GM21515 (cell line): ENCODE data around the gene RCBTB2.
A peak's percentile ranks its signal among the peaks of the same experiment; 100 is the strongest.
"Not testable (repeated sequence)": the region's sequence is repeated elsewhere in the genome, so short reads cannot be mapped to it uniquely, and the experiment has no call there.

Source experiments
- ATAC-seq: cut with Tn5 transposase; IDR thresholded peaks from one replicate; pipeline ENCODE4 v1.9.1; 2021; ENCODE audit not compliant: unreplicated experiment

RCBTB2 gene

DNA sequence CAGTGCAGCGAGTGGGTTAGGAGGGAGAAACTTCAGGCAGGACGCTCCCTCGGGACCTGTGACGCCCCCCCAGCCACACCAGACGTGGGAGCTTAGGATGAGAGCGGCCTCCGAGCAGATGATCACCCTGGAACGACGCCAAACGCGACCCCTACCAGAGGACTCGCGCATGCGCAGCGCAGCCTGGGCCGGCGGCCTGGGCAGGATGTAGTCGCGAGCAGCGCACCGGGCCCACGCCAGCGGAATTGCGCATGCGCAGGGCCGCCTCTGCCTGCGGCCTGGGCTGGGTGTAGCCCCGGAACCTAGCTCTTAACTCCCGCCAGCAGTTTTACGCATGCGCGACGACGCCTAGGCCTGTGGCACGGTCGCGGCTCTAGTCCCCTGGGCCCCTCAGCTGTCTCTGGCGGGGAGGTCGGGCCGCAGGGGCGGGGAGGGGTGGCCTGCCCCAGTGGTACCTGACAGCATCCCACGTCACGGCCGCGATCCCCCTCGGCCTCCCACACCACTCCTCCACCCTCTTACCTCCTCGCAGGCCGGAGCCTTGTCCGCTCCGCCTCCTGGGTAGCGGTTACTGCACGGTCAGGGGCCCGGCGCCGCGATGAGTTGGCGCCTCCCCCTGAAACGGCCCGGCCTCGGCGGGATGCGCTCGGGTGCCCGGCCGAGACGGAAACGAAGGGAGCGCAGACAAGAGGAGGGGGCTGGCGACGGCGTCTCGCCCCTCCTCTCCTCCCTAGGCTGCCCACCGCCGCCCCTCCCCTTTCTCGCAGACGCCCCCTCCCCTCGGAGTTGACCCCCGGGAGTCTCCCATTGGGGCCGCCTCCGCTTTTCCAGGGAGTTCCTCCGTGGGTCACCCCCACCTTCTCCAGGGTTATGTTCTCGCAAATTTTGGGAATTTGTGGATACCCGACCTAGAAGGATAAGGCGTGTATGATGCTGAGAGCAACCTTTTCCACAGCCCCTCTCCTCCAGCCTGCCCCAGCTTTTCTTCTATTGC is at the start of gene RCBTB2:
Gene RCBTB2, minus strand, starts transcription at position 575 of the 994 bp plus-strand sequence. CDS start 11,141 bp downstream, outside the sequence.
- ATAC-seq, result peak; percentile 86

DNA sequence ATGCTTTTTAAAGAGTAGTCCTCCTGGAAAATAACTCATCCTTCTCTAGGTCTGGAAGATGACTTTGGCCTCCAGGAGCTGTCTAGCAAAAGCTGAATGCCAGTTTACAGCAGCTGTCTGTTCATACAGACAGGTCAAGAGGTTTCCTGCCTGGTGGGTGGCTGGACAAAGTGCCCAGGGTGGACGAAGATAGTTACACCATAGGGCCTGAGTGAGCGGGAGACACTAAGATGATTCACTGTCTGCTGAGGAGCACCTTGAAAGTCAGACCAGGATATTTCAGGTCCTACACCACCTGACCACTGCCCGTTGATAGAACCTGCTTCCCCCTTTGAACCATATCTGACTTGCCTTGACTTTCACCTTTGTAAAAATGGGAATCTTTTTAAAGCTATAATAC is 49.2 kb upstream of the RCBTB2 start:
- no peak for ATAC-seq

DNA sequence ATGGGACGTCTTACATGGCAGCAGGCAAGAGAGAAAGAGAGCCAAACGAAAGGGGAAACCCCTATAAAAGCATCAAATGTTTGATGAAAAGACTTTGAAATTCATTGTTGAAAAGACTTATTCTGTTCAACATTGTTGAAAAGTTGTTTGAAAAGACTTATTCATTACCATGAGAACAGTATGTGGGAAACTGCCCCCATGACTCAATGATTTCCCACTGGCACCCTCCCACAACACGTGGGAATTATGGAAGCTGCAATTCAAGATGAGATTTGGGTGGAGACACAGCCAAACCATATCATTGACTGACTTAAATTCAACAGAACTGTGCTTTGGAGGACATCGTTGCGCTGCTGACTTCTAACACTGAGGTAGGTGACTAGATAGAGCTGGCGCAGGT is 48.0 kb upstream of the RCBTB2 start:
- no peak for ATAC-seq

DNA sequence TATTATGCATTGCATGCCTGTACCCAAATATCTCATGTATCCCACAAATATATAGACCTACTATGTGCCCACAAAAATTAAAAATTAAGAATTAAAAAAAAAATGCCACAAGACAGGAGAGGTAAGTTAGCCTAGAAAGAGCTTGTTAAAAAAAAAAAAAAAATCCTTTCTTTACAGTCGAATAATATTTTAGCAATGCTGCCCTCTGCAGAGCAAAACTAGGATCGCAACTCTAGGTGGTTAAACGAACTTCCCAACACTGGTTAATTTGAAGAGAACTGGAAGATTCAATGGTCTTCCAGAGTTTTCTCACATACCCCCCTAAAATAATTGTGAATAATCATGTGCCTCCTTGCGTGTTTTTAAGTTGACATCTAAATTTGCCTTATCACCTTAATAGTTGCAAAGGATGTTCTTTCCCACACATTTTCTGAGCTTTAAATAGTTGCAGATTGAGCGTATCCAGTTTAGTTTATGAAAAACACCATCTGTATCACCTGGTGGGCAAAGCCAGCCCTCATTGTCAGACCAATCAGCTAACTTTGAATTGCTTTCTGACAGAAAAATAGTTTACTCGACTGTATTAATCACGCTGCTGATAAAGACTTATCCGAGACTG is 47.4 kb upstream of the RCBTB2 start:
- ATAC-seq, result no peak

DNA sequence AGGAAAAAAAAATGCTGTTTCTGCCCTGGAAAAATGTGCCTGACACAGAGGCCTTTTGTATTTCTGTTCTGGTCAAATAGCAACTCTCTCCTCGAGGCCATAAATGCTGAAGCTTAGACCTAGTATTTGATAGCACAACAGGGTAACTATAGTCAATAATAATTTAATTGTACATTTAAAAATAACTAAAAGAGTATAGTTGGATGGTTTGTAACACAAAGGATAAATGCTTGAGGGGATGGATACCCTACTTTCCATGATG is 47.0 kb upstream of the RCBTB2 start:
- ATAC-seq, result not testable (repeated sequence)

DNA sequence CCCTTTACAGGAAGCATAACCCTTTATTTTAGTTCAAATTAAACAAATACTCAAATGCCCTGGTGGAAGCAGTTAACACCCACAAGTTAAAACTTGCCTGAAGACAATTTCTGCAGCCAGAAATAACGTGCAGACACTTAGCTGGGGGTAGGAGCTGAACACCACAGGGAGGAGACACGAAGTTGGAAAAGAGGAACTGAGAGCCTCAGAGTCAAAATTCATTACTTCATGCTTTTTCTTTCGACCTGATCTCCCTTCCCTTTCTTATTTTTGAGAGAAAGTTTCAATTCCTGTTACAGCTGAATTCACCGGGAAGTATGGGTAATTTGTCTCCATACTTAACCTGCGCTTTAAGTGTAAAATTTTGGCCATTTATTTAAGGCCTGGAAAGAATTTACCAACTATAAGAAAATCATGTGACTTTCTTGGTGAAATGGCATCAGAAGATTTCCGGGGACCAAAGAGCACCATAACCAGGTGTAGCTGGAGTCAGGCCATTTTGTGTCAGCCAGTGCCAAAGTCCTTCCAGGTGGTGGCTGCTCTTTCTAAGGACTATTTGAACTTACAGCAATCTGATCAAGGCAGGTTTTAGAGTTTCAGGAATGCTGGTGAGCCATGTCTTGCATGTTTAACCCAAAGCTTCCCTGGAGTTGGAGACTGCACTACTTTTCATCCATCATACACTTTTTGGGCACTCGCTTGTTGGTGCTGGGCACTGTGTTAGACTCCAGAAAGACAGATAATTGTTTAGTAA is 46.5 kb upstream of the RCBTB2 start:
- peak; percentile 80 for ATAC-seq

DNA sequence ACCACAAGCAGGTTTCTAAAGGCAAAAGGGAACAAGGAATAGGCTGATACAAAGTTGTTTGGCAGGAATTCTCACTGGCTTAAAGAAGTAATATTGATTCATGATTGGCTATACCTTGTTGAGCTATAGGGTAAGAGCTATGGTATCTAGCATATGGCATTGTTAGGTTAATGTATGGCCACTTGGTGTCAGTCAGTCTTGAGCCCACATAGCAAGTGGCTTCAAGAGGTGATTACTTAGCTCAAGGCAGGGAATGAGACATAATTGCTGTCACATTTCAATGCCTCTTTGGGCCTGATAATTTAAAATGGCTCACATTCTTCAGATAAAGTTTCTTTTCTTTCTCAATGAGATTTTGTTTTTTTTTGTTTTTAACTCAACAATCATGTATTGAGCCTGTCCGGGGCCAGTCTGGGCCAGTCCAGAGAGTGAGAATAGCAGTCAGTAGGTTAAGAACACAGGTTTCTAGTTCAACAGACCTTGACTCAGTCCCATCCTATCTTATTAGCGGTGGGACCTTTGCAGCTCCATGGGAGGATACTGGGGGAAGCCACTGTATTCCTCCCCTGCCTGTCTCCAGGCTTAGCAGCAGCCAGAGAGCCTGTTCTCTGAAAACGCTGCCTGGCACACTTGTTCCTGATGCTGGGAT is 45.8 kb upstream of the RCBTB2 start:
- ATAC-seq, result peak; percentile 49

DNA sequence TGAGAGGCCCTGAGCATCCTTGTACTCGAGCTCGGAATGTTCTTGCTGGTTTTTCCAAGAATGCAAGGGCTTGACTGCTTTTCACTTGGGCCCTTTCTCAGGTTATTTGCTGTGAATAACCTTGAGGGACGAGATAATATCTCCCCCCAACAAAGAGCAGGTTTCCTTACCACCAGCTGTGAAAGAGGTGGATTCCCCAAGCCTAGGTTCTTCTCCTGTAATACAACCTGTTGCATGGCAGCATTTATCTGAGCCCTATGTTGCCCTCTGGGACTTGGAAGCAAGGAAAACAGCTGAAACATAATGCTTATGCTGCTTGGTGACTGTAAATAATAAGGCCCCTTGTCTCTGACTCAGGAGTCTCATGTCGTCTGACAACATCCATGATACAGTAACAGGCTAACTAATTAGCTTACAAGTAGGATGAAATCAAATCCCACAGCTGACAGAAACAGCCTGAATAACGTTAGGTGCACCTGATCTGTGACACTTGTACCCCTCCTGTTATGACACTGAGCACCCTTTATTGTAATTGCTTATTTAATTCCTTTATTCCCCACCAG is 43.6 kb upstream of the RCBTB2 start:
- ATAC-seq, result no peak

DNA sequence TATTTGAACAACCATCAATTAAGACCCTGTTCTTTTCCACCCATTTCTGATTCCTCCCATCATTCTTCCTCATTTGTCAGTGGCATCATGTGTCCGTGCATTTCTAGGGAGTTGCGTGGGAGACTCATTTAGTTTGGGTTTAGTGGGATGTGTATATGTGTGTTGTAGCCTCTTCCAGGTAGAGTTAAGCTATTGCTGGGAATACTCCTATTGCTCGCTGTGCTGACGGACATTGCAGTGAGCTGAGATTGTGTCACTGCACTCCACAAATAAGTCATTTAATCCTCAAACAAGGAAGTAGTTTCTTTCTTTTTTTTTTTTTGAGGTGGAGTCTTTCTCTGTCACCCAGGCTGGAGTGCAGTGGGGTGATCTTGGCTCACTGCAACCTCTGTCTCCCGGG is 42.2 kb upstream of the RCBTB2 start:
- ATAC-seq, result no peak

DNA sequence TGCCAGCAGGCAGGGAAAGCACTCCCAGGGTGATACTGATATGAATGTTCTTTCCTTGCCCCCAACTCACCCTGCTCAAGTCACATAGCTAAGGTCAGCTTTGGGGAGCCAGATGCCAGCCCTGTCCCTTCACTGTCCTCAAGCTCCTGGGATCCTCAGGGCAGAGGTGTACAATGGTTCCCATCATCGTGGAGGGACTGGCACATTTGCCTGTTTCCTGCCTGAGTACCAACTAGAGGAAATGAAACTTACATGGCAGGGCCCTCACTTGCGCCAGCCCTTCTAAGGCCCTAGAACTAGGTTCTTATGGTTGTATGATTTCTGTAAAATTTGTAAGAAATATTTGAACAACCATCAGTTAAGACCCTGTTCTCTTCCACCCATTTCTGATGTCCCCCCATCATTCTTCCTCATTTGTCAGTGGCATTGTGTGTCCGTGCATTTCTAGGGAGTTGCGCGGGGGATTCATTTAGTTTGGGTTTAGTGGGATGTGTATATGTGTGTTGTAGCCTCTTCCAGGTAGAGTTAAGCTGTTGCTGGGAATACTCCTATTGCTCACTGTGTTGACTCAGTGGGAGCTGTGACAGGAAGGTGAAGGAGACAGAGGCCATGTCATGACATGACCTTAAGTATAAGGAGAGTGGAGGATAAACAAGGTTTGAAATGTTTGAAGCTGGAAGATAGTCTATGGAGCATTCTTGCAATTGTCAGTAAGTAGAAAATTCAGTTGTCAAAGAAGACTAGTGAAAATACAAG is 41.3 kb upstream of the RCBTB2 start:
- ATAC-seq, result no peak

DNA sequence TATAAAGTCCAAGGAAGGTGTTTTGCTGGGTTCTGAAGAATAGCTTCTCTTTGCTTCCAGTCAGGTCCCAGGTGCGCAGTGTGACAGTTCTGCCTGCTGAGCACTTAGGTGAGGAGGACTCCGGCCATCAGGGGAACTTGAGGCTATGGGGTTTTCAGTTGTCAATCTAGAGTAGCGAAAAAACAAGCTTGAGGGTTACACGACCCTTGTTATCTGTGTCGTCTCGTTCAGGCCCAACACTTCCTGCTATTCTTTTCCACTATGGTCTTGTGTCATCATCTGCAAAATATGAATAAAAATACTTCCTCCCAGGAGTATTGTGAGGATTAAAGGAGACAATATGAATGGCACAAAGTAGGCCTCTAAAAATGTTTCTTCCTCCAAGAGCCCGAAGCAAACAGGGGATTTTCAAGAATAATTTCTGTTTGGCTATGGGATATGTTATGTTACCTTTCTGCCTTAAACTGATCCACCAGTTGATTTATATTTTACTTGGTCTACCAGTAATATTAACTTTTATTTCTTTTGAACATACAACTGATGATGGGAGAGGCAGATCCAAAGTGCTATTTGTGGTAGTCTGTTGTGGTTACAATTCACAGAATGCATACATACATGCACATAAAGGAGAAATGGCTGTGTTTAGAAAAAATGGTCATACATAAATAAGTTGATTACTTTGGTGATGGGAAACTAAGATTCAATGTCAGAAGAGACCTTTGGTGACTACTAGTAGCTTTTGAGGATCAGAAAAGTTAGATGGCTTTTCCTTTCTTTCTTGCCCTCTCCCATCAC is 40.5 kb upstream of the RCBTB2 start:
- no peak for ATAC-seq

DNA sequence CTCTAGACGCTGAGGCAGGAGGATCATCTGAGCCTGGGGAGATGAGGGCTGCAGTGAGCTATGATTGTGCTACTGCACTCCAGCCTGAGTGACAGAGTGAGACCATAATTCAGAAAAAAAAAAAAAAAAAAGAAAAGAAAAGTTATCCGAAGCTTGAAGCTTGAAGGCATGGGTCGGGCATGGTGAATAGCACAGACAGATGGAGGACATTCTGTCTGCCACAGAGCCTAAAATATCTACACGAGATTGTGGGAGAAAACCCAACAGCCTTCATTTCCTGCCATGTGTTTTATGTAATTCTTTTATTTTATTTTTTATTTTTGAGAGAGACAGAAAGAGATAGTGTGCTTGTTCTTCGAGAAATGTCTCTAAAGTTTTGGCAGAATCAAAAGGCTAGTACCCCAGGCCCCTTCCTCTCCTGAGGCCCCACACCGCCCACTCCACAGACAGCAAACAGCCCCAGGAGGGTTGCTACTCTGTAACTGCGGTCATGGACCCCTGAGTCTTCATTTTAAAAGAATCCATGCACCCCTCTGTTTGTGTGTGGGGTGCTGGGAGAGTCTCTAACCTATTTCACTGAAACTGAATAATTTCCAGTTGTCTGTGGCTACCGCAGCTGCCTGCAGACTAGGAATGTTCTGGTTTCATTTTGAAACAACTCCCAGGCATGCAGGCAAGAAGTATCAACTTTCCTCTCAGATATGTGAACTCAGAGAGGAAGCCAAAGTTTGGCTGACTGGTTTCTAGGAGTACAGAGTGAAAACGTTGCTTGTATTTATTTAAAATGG is 38.4 kb upstream of the RCBTB2 start:
- ATAC-seq, result no peak

DNA sequence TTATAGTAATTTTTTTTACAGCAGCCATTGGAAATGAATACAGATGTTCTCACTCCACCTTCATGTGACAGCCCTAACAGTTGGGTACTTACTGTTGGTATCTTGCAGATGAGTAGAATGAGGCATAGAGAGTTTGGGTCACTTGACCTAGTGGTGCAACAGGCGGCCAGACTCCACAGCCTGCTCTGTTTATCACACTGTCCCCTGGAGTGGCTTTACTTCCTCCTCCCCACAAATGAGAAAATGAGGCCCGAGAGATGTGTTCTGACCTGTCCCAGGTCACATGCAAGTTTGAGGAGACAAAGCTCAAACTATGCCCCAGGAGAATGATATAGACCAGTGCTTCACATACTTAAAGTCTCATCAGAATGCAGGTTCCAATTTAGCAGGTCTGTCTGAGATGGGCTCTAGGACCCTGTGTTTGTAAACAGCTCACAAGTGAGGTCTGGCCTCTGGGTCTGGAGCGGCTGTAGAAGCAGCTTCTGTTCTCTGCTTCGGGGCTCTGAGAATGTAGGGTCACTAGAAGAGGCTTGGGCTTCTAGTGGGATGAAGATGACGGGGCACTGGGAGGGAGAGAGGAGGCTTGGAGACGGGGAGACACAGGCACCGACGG is 37.4 kb upstream of the RCBTB2 start:
- no peak for ATAC-seq

DNA sequence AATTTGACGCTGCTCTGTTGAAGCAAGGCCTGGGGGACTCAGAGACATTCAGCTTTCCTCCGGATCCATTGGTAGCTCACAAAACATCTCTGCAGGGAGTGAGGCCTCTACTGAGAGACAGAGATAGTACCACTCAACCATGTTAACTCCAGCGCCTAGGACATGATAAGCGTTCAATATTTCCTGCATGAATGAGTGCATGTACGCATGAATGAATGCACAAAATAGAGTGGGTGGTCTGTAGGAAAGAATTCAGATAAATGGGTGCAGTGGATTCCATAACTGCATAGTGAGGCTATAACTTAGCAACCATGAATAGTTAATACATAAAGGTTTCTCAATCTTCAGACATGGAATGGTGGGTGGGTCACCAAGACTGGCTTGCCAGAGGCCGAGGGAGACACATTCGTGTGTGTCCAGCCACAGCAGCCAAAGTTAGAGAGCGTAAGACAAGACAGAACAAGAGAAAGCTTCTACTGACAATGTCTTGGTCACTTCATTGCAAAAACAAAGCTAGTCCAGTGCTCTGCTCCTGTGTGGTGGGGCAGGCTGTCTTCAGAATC is 36.3 kb upstream of the RCBTB2 start:
- no peak for ATAC-seq

DNA sequence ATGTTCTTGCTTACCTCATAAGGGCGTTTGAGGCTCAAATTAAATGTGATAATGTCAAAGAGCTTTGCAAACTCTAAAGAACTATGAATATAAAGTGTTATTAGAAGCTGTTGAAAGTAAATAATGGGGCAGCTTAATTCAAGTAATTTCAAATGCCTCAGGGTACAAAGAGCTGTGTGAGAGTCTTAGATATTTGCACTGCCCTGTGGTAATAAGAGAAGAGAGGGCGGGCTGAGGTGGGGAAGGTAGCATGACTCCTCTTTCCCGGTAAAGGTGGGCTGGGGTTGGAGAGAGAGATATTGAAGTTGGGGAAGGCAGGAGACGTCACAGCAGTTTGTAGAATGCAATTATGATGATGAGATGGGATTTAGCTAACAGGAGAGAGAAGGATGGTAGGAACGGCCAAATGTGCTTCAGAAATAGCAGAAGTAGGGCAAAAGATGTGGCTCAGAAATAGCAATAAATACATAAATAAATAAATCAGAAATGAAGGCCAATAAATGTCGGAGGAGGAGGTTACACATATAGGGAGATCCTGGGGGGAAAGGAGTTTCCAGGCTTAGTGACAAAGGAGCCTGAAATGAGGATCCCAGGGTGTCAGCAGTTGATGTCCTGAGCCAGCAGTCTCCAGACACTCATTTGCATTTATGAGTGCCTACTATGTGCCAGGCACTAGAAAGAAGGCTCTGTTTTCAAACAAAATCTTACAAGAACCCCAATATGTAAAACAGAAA is 35.7 kb upstream of the RCBTB2 start:
- no peak for ATAC-seq

DNA sequence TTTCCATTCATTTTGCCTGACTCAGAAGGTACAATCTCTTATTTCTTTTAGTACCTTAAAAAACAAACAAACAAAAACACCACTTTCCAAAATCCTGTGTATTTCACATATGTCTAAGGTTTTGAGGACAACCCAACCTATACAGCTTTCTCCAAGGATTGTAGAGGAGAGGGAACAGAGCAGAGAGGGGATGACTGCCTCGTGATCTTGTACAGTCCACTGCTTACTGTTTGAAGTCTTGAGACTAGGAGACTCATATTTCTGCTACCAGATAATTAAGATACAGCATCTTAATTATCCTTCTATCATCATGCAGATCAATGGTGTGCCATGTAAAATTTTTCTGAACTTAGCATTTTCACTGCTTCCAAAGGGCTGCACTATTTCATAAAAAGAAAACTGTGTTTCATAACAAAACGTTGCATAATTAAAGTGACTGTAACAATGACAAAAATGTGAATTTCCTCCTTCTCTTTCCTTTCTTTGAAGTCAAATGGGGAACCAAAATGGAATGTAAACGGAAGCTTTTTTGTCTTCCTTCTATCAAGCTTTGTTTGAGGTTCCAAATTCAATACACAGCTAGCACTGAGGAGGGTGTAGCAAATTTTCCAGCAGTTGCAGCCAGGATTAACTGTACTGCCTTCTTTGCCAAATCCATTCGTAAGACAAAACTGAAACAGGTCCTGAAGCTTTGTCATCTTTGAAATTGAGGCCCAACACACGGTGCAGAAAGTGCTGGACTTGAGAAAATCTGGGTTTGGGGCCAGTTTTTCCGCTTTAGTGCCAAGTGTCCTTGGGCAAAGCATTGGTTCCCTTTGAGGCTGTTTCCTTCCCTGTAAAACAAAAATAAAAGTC is 34.9 kb upstream of the RCBTB2 start:
- no peak for ATAC-seq
